WTC11 (cell line): ENCODE data around the gene SCAF8. TPM values are rescaled to one million over a fixed set of nuclear protein-coding genes. Genes with fewer than 3 reads are reported as not detected.
A peak's percentile ranks its signal among the peaks of the same experiment; 100 is the strongest.

Experiments
- ATAC-seq: fragments of 200-7000 bp; cut with Tn5 transposase; 2 replicates; pipeline ENCODE4 v1.10.0; 2021; ENCODE audit warnings: mild to moderate bottlenecking, moderate library complexity
- CTCF ChIA-PET: fragments of 300-600 bp; sonication (Branson Sonifier 250); formaldehyde crosslinking; loops from one replicate; lab custom pipeline; 2021; ENCODE audit warnings: antibody characterized with exemption; lab: Charles Lee
- POLR2A ChIA-PET: fragments of 350-600 bp; sonication (Branson Sonifier 250); formaldehyde crosslinking; loops from one replicate; lab custom pipeline; 2021; ENCODE audit warnings: antibody characterized with exemption; lab: Charles Lee
- DNase-seq: peaks from one replicate; pipeline ENCODE4 v3.0.0; 2021; ENCODE audit warnings: low spot score
- H3K27ac Mint-ChIP-seq: 2 replicates; pipeline ENCODE4 v1.8.0; 2021; ENCODE audit warnings: mixed read lengths
- H3K27me3 Mint-ChIP-seq: 2 replicates; pipeline ENCODE4 v1.8.0; 2021; ENCODE audit warnings: low read depth, mild to moderate bottlenecking, moderate library complexity, mixed read lengths
- H3K36me3 Mint-ChIP-seq: 2 replicates; pipeline ENCODE4 v1.8.0; 2021; ENCODE audit warnings: mixed read lengths
- H3K4me1 Mint-ChIP-seq: 2 replicates; pipeline ENCODE4 v1.8.0; 2022; ENCODE audit warnings: mixed read lengths
- H3K4me3 Mint-ChIP-seq: 2 replicates; pipeline ENCODE4 v1.8.0; 2021; ENCODE audit warnings: mild to moderate bottlenecking, moderate library complexity, mixed read lengths
- H3K9me3 Mint-ChIP-seq: 2 replicates; pipeline ENCODE4 v1.8.0; 2021; ENCODE audit warnings: mixed read lengths
- CREB1 ChIP-seq: sonication (generic); formaldehyde crosslinking; IDR thresholded peaks from 2 replicates; pipeline ENCODE4 v1.8.0; 2023; ENCODE audit warnings: mild to moderate bottlenecking, missing genetic modification reagents
- E2F1 ChIP-seq: sonication (generic); formaldehyde crosslinking; IDR thresholded peaks from 2 replicates; pipeline ENCODE4 v1.8.0; 2022; ENCODE audit warnings: mild to moderate bottlenecking, missing genetic modification reagents
- FOXP4 ChIP-seq: sonication (generic); formaldehyde crosslinking; IDR thresholded peaks from 2 replicates; pipeline ENCODE4 v1.8.0; 2022; ENCODE audit warnings: mild to moderate bottlenecking, missing genetic modification reagents
- MAX ChIP-seq: sonication (generic); formaldehyde crosslinking; IDR thresholded peaks from 2 replicates; pipeline ENCODE4 v1.8.0; 2022; ENCODE audit warnings: mild to moderate bottlenecking, missing genetic modification reagents
- NFE2L1 ChIP-seq: sonication (generic); formaldehyde crosslinking; IDR thresholded peaks from 2 replicates; pipeline ENCODE4 v1.8.1; 2023; ENCODE audit warnings: missing genetic modification reagents
- SMAD4 ChIP-seq: sonication (generic); formaldehyde crosslinking; IDR thresholded peaks from 2 replicates; pipeline ENCODE4 v1.8.0; 2022; ENCODE audit warnings: mild to moderate bottlenecking, missing genetic modification reagents
- SP1 ChIP-seq: sonication (generic); formaldehyde crosslinking; conservative IDR thresholded peaks from 2 replicates; pipeline ENCODE4 v1.8.1; 2022; ENCODE audit warnings: missing genetic modification reagents
- STAT6 ChIP-seq: sonication (generic); formaldehyde crosslinking; conservative IDR thresholded peaks from 2 replicates; pipeline ENCODE4 v1.8.1; 2023; ENCODE audit warnings: mild to moderate bottlenecking, low read depth, missing genetic modification reagents, moderate library complexity
- ZNF396 ChIP-seq: fragments of 250-450 bp; sonication (Bioruptor Pico); IDR thresholded peaks from 2 replicates; pipeline ENCODE4 v1.8.0; 2021; ENCODE audit warnings: mild to moderate bottlenecking, moderate library complexity, borderline replicate concordance
- ZNF425 ChIP-seq: fragments of 250-450 bp; sonication (Bioruptor Pico); conservative IDR thresholded peaks from 2 replicates; pipeline ENCODE4 v1.9.0; 2021; ENCODE audit warnings: mild to moderate bottlenecking
- ZNF671 ChIP-seq: fragments of 250-450 bp; sonication (Bioruptor Pico); IDR thresholded peaks from 2 replicates; pipeline ENCODE4 v1.8.0; 2021; ENCODE audit warnings: mild to moderate bottlenecking
- total RNA-seq: library from RNA; stranded (reverse); gene quantifications from 3 replicates; pipeline ENCODE4 v1.2.3, GENCODE V29; 2021
- TF ChIP-seq, protein P1 (sequence below): sonication (generic); formaldehyde crosslinking; IDR thresholded peaks from 2 replicates; pipeline ENCODE4 v1.8.1; 2022; ENCODE audit warnings: mild to moderate bottlenecking, missing genetic modification reagents, moderate library complexity, borderline replicate concordance

Gene SCAF8
- total RNA-seq, 1 experiment from 2014 or later: 40.7 TPM

- Mint-ChIP-seq H3K36me3 (peaks cover 6% of the 10 kb centered on the region), H3K9me3 (no peaks in the 10 kb centered on the region), H3K27ac (peak overlapping the region; percentile 33), H3K27me3 (no peaks in the 10 kb centered on the region), H3K4me3 (peak overlapping the region; percentile 85), H3K4me1 (peaks cover 27% of the 10 kb centered on the region)
- ATAC-seq (no peak), DNase-seq (no peak)
- POLR2A ChIA-PET: interaction anchor here (0.8 to 1.0 kb wide), 2 partner anchors 21 to 74 kb away, joined by 3 read pairs; no protein-coding TSS in a partner anchor
- CTCF ChIA-PET: interaction anchor here (0.5 to 2.0 kb wide), 3 partner anchors 56 to 265 kb away, joined by 3 to 9 read pairs (median 3); no protein-coding TSS in a partner anchor
- TF ChIP-seq ZNF396 (CRISPR knock-in tag): no peak
- TF ChIP-seq MAX: no peak
- TF ChIP-seq STAT6 (CRISPR knock-in tag): no peak
- TF ChIP-seq ZNF425 (CRISPR knock-in tag): no peak
- no peak for TF ChIP-seq SP1 (CRISPR knock-in tag)
These were observed 1.7 kb upstream of the SCAF8 start for GRCh38 chr6:154731296-154732218.

DNA sequence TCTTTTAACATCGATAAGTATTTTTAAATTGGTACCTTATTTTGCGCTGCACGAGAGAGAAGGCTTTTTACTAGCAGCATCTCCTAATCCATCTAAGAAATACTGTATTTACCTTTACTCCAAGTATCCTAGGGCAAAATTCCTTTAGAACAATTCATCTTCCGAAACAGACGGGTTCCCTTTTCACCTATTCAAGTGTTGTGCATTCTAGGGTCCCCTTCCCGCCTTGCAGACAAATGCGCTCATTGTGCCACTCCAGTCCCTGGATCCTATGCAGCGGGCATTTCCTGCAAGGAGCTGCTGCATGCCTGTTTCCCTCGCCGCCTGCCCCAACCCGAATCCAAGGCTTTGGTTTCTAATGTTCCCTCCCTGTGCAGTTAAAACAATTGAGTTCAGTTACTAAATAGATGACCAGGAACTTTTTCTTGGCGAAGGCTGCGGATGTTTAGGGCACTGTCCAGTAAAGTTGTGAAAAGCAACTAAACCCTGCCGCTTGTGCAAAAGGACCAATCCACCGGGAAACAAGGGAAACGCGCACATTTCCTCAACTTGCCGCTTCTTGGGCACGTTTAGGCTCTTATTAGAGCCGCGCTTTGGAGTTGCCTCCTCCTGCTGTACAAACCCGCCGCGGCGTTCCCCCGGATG lies 556 bp upstream of the SCAF8 start:
- no peaks in the 10 kb centered on the region for H3K27me3 Mint-ChIP-seq
- peaks cover 36% of the 10 kb centered on the region for H3K4me1 Mint-ChIP-seq
- H3K9me3 Mint-ChIP-seq: no peaks in the 10 kb centered on the region
- TF ChIP-seq, protein P1, sequence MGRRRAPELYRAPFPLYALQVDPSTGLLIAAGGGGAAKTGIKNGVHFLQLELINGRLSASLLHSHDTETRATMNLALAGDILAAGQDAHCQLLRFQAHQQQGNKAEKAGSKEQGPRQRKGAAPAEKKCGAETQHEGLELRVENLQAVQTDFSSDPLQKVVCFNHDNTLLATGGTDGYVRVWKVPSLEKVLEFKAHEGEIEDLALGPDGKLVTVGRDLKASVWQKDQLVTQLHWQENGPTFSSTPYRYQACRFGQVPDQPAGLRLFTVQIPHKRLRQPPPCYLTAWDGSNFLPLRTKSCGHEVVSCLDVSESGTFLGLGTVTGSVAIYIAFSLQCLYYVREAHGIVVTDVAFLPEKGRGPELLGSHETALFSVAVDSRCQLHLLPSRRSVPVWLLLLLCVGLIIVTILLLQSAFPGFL: no peak
- TF ChIP-seq E2F1 (CRISPR knock-in tag) (no peak), ZNF671 (CRISPR knock-in tag) (no peak)
- ATAC-seq (peak; percentile 9), DNase-seq (peak; percentile 56)
- H3K27ac Mint-ChIP-seq: peak overlapping the region; percentile 98
- POLR2A ChIA-PET: interaction anchor here (0.6 to 1.0 kb wide), 3 partner anchors 20 to 73 kb away, joined by 3 read pairs; no protein-coding TSS in a partner anchor
- peak overlapping the region; percentile 85 for H3K4me3 Mint-ChIP-seq
- CTCF ChIA-PET: interaction anchor here (1.1 to 2.0 kb wide), 2 partner anchors 12 to 57 kb away, joined by 3 to 9 read pairs; no protein-coding TSS in a partner anchor
- peaks cover 7% of the 10 kb centered on the region for H3K36me3 Mint-ChIP-seq

DNA sequence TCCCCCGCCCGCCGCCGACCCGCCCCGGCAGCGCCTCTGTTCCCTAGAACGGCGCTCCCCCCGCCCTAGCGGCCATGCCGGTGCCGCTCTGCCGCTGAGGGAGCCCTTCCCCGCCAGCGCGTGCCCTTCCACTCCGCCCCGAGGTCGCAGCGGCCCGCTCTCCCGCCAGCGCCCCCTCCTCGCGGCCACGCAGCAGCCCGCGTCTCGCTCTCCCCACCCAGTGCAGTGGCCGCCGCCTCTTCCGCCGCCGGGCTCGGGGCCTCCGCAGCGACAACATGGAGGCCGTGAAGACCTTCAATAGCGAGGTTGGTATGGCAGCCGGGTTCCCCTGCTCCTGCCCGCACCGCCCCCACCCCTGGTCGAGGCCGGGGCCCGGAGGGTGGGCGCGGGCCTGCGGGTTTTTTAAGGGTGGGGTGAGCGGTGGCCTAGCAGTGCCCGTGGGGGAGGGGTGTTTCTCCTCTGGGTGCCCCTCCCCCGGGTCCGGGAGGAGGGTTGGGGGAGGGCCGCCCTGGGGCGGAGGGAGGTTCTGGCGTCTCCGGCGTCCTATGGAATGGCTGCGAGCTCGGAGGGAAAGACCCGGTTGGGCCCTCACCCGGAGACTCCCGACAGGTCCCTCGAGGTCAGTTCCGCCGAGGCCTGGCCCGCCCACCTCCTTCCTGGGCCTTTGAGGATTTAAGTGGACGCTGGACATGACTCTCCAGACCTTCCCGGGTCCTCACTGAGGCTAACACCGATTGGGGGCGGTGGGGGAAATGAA lies 588 bp downstream of the SCAF8 start:
- DNase-seq: peak; percentile 94
- Mint-ChIP-seq H3K4me1 (peaks cover 48% of the 10 kb centered on the region), H3K4me3 (peak overlapping the region; percentile 90), H3K9me3 (no peaks in the 10 kb centered on the region), H3K27me3 (no peaks in the 10 kb centered on the region), H3K27ac (peak overlapping the region; percentile 99), H3K36me3 (peaks cover 7% of the 10 kb centered on the region)
- CTCF ChIA-PET: no interaction called here
- POLR2A ChIA-PET: no interaction called here
- ATAC-seq: peak; percentile 86
- TF ChIP-seq SMAD4 (CRISPR knock-in tag): peak; percentile 53; the same call in 1 of the 2 replicates
- TF ChIP-seq FOXP4 (CRISPR knock-in tag): no peak; the same call in 1 of the 2 replicates
- no peak for TF ChIP-seq ZNF671 (CRISPR knock-in tag)
- TF ChIP-seq E2F1 (CRISPR knock-in tag): no peak
- TF ChIP-seq CREB1 (CRISPR knock-in tag): no peak; the same call in 1 of the 2 replicates
- no peak; the same call in 1 of the 2 replicates for TF ChIP-seq NFE2L1 (CRISPR knock-in tag)
